SW480 (cell line): ENCODE measurements around the gene CA5A.
A peak's percentile ranks its signal among the peaks of the same experiment; 100 is the strongest.
"Not testable (repeated sequence)": the region's sequence is repeated elsewhere in the genome, so short reads cannot be mapped to it uniquely, and the experiment has no call there.

Experiments used
- DNase-seq: peaks from one replicate; pipeline ENCODE4 v3.0.0-alpha.2; 2016; ENCODE audit warnings: low spot score

The CA5A gene

DNA sequence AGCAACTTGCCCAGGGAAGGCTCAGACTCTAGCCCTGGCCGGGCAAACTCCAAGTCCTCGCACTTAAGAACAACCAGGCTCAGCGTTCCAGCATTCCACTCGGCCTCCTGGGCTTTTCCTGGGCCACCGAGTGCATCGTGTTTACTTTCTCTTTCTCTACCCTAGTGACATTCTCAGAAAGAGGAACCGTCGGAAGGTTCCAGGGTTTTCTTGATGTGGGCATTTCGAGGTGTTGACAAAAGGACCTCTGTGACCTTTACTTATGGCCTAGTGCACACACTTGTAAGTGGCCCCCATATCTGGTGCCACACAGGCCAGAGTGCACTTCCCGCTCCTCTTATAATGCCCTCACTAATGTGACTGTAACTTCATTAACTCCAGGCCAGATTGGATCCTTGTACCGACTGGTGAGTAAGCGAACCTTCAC is 11.8 kb upstream of the CA5A start:
- no peak for DNase-seq

DNA sequence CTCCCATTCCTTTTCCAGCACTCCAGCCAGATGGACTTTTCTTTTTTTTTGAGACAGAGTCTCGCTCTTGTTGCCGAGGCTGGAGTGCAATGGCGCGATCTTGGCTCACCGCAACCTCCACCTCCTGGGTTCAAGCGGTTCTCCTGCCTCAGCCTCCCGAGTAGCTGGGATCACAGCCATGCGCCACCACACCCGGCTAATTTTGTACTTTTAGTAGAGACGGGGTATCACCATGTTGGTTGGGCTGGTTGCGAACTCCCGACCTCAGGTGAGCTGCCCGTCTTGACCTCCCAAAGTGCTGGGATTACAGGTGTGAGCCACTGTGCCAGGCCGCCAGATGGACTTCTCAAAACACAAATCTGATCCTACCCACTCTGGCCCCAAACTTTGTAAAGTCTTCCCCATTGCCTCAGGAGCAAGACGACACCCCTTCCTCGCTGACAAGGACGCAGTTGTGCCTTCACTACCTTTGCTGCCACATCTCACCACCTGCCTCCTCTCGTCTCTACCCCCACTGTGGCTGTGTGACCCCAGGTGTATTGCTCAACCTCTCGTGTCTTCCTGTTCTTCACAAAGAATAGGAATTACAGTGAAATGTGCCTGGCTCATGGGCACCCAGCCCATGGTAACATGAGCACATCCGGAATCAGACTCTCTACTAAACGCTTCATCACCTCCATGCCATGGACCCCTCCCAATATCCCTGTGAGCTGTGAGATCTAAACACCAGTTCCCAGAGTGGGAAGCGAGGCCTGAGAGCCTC is 11.2 kb upstream of the CA5A start:
- DNase-seq, result no peak

- DNase-seq, result no peak
Observed at GRCh38 chr16:87946596-87947347, 10.4 kb upstream of the CA5A start.

- no peak for DNase-seq
Observed at GRCh38 chr16:87945351-87946042, 9.2 kb upstream of the CA5A start.

- no peak for DNase-seq
Observed at GRCh38 chr16:87942680-87943079, 6.4 kb upstream of the CA5A start.

- no peak for DNase-seq
Observed at GRCh38 chr16:87939562-87940423, 3.5 kb upstream of the CA5A start.

GRCh38 chr16:87938412-87938949 is 2.2 kb upstream of the CA5A start:
- no peak for DNase-seq

- DNase-seq, result not testable (repeated sequence)
Observed at GRCh38 chr16:87937231-87937542, 858 bp upstream of the CA5A start.

DNA sequence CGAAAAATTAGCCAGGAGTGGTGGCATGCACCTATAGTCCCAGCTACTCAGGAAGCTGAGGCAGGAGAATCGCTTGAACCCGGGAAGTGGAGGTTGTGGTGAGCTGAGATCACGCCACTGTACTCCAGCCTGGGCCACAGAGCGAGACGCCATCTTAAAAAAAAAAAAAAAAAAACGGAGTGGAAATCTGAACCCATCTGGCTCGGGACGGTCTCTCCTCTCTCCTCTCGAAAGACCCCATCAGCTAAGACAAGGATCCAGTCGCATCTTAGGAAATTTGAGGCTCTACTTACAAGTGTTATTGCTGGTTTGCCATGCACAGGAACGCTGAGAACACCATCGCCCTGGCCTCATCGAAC is 334 bp downstream of the CA5A start:
- not testable (repeated sequence) for DNase-seq

DNA sequence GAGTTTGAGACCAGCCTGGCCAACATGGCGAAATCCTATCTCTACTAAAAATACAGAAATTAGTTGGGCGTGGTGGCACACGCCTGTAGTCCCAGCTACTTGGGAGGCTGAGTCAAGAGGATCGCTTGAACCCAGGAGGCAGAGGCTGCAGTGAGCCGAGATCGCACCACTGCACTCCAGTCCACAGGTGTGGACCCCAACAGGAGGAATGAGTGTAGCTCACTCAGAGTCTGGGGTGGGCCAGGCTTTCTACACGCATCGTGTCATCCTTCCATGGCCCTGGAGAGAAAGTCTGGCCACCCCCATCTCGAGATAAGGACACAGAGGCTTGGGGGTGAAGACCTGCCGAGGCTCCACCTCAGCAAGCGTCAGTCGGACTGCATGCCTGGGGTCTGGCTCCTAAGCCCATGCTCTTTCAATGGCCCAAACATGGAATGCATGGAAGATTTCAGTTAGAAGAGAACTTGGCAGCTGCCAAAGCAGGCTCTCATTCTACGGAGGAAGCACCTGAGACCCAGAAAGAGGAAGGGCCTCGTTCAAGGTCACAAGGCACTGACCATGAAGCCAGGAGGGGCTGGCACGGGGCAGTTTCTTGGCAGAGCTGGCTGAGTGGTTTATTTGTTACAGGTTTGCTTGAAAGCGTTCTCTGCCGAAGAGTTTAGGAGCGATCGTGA is 1.4 kb downstream of the CA5A start:
- not testable (repeated sequence) for DNase-seq

DNA sequence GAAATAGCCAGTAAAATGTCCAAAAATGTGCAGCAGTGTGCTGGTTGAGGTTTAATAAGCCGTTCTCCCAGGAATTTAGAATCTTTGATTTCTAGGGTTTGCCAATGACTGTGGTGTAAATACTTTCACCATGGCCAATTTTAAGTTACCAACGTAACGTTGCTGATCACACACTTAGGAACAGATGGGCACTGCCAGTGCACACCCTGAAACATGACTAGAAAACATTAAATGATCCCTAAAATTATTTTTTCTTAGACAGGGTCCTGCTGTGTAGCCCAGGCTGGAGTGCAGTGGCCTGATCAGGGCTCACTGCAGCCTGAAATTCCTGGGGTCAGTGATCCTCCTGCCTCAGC is 3.2 kb downstream of the CA5A start:
- DNase-seq, result no peak

GRCh38 chr16:87932475-87933139 is 3.7 kb downstream of the CA5A start:
- not testable (repeated sequence) for DNase-seq

- peak; percentile 82 for DNase-seq
Observed at GRCh38 chr16:87931504-87931903, 4.8 kb downstream of the CA5A start.

DNA sequence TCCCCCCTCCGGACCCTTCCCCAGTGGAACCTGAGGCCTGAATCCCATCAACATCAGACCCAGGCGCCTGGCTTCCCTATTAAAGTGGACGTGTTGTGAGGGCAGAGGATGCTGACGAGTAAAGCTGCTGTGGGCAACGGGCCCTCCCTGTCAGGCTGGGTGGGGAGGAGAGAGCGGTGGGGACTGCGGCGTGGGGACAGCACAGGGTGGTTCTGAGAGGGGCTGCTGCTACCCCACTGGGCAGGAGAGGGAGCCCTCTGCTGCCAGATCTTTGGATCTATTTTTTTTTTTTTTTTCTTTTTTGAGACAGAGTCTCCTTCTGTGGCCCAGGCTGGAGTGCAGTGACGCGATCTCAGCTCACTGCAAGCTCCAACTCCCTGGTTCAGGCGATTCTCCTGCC is 5.9 kb downstream of the CA5A start:
- DNase-seq, result no peak

DNA sequence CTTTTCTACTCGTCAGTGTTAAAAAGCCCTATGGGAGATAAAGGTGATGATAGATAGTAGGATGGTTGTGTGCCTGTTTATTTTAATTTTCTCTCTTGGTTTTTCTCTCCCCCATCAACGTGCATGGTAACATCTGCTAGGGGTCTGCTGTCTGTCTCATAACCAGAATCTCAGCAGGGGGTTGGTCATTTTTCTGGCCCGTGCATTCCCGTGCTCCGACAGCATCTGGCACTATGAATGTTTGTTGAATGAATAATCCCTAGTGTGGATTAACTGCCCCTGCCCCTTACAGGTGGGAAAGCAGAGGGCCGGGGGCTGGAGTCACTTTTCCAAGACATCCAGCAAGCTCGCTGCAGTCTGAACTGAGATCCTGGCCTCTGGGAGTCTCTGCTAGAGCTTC is 6.3 kb downstream of the CA5A start:
- DNase-seq, result no peak

GRCh38 chr16:87927195-87927562 is 9.2 kb downstream of the CA5A start:
- DNase-seq, result no peak

- DNase-seq, result no peak
Observed at GRCh38 chr16:87926246-87927194, 9.8 kb downstream of the CA5A start.

DNA sequence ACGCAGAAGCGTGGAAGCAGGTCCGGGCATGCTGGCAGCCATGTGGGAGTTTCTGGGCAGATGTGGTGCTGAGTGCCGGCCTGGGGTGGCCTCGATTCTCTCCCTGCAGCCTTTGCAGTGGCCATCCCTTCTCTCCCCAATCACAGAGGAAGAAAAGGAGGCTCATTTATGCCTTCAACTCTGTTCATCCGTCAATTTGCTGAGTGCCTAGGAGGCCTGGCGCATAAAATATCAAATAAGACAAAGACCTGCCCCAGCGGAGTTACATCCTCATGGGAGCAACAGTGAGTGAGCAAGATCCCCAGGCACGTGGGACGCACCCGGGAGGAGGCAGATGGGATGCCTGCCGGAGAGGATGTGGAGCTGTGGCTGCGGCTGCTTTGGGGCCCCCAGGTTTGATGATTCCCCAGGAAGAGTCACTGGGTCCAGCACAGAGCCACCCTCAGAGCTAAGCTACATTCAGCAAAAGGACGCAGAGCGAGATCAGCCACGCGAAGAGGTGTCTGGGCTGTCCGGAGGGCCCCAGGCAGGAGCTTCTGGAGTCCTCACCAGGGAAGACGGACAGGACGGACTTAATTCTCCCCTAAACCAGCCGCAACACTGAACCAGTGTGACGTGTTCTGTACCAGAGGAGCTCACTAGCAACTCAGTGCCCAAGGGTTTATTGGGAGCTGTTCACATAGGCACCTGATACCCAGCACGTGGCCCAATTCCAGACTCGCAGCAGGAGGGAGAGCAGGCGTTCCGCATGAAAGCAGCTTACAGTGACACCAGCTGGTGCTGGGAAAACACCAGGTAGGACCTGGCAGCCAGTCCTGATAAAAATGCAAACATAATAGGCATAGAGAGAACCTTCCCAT is 11.3 kb downstream of the CA5A start:
- DNase-seq, result no peak
